HCT116 (cell line): ENCODE data around the gene IL1RAPL1. TPM values are rescaled to one million over a fixed set of nuclear protein-coding genes. Genes with fewer than 3 reads are reported as not detected.

ENCODE experiments used
- ATAC-seq: fragments of 200-7000 bp; cut with Tn5 transposase; 2 replicates; pipeline ENCODE4 v1.9.1; 2020; ENCODE audit warnings: mild to moderate bottlenecking, moderate library complexity
- BruUV-seq: library from RNA; stranded (reverse); fragments of 400-500 nt; replicated peaks from 2 replicates; lab custom pipeline; 2021; lab: Mats Ljungman, UMichigan
- CTCF ChIA-PET: fragments of 300-600 bp; sonication (Branson Sonifier 250); formaldehyde crosslinking; loops from one replicate; lab custom pipeline; 2021; ENCODE audit warnings: antibody characterized with exemption; lab: Charles Lee
- POLR2A ChIA-PET: fragments of 300-600, 350-600 bp; sonication (Branson Sonifier 250); formaldehyde crosslinking; loops from one replicate; lab custom pipeline; 2021; ENCODE audit warnings: antibody characterized with exemption; lab: Charles Lee
- RAD21 ChIA-PET, 2 experiments: fragments of 300-600 bp; sonication (Branson Sonifier 250); formaldehyde crosslinking; loops; one replicate each; lab custom pipeline; 2023; ENCODE audit warnings: low total read pairs in 2 of 2; ENCODE audit not compliant: uncharacterized antibody in 2 of 2, unreplicated experiment in 2 of 2, low non-redundant PET in 1 of 2; lab: Charles Lee
- DNase-seq: peaks from one replicate; pipeline ENCODE4 v3.0.0-alpha.2; 2010; ENCODE audit warnings: low read depth, low spot score
- H2AFZ ChIP-seq: fragments of 200-600 bp; shearing (Covaris generic), sonication (generic); 2 replicates; pipeline ENCODE4 v1.6.1; 2017; ENCODE audit warnings: low read depth, mixed run types, mixed read lengths, antibody characterized with exemption, low read length; ENCODE audit not compliant: poor library complexity, severe bottlenecking
- H3K27ac ChIP-seq: 2 replicates; pipeline ENCODE4 v1.5.1; 2012; ENCODE audit warnings: low read depth, low read length
- H3K27me3 ChIP-seq: fragments of 200-600 bp; sonication (generic); 2 replicates; pipeline ENCODE4 v1.6.1; 2016; ENCODE audit warnings: mixed run types, low read length, mixed read lengths; ENCODE audit not compliant: insufficient read depth
- H3K36me3 ChIP-seq, 2 experiments: fragments of 200-500 bp in 1 of 2; fragments of 200-600 bp in 1 of 2; sonication (Bioruptor generic) in 1 of 2; sonication (generic) in 1 of 2; 2 replicates each; pipeline versions ENCODE4 v1.5.1 to v1.6.1; 2014 to 2016; ENCODE audit warnings: low read length in 2 of 2, inconsistent platforms in 1 of 2, mixed read lengths in 1 of 2, mixed run types in 1 of 2; ENCODE audit not compliant: insufficient read depth in 2 of 2, control insufficient read depth in 1 of 2
- H3K4me1 ChIP-seq, 2 experiments: fragments of 200-600 bp in 1 of 2; sonication (generic) in 1 of 2; 2 replicates each; pipeline versions ENCODE4 v1.5.1 to v1.6.1; 2012 to 2017; ENCODE audit warnings: low read length in 2 of 2, inconsistent platforms in 1 of 2, mild to moderate bottlenecking in 1 of 2, mixed read lengths in 1 of 2, mixed run types in 1 of 2, moderate library complexity in 1 of 2; ENCODE audit not compliant: insufficient read depth in 2 of 2, control insufficient read depth in 1 of 2
- H3K4me2 ChIP-seq: fragments of 200-600 bp; sonication (generic); 2 replicates; pipeline ENCODE4 v1.6.1; 2017; ENCODE audit warnings: mixed run types, low read length, mixed read lengths
- H3K4me3 ChIP-seq, 2 experiments: fragments of 200-600 bp in 1 of 2; sonication (generic) in 1 of 2; replicated peaks in 1 of 2; 2 replicates each; pipeline ENCODE4 v1.5.1; 2011 to 2016; ENCODE audit warnings: low read length in 2 of 2, control low read depth in 1 of 2, low read depth in 1 of 2, mild to moderate bottlenecking in 1 of 2, mixed read lengths in 1 of 2, mixed run types in 1 of 2
- H3K79me2 ChIP-seq: fragments of 200-600 bp; sonication (generic); 2 replicates; pipeline ENCODE4 v1.6.1; 2017; ENCODE audit warnings: mild to moderate bottlenecking, mixed run types, low read length, moderate library complexity, mixed read lengths; ENCODE audit not compliant: insufficient read depth
- H3K9ac ChIP-seq: fragments of 200-600 bp; sonication (generic); 2 replicates; pipeline ENCODE4 v1.6.1; 2016; ENCODE audit warnings: low read length, mixed read lengths
- H3K9me2 ChIP-seq: fragments of 200-600 bp; sonication (generic), shearing (Covaris generic); 2 replicates; pipeline ENCODE4 v1.6.1; 2017; ENCODE audit warnings: mixed run types, mild to moderate bottlenecking, moderate library complexity; ENCODE audit not compliant: insufficient read depth
- H3K9me3 ChIP-seq, 2 experiments: fragments of 200-500 bp in 1 of 2; fragments of 200-600 bp in 1 of 2; sonication (Bioruptor generic) in 1 of 2; sonication (generic) in 1 of 2; 2 replicates each; pipeline ENCODE4 v1.6.1; 2014 to 2017; ENCODE audit warnings: low read length in 2 of 2, mixed read lengths in 2 of 2, inconsistent platforms in 1 of 2, low read depth in 1 of 2, mild to moderate bottlenecking in 1 of 2, mixed run types in 1 of 2, moderate library complexity in 1 of 2; ENCODE audit not compliant: control insufficient read depth in 1 of 2, insufficient read depth in 1 of 2
- H4K20me1 ChIP-seq: fragments of 200-600 bp; sonication (generic), shearing (Covaris generic); 2 replicates; pipeline ENCODE4 v1.6.1; 2017; ENCODE audit warnings: mixed run types, mild to moderate bottlenecking, moderate library complexity; ENCODE audit not compliant: insufficient read depth
- CBX3 ChIP-seq: IDR thresholded peaks from 2 replicates; pipeline ENCODE4 v1.6.1; 2012; ENCODE audit warnings: low read depth
- CEBPB ChIP-seq: IDR thresholded peaks from 2 replicates; pipeline ENCODE4 v1.6.1; 2012; ENCODE audit warnings: low read depth
- EGR1 ChIP-seq: IDR thresholded peaks from 2 replicates; pipeline ENCODE4 v1.6.1; 2012; ENCODE audit warnings: low read depth
- ELF1 ChIP-seq: IDR thresholded peaks from 2 replicates; pipeline ENCODE4 v1.6.1; 2012; ENCODE audit warnings: low read depth, borderline replicate concordance
- JUND ChIP-seq: IDR thresholded peaks from 2 replicates; pipeline ENCODE4 v1.6.1; 2012
- POLR2A ChIP-seq: IDR thresholded peaks from 2 replicates; pipeline ENCODE4 v1.7.0; 2011; ENCODE audit warnings: borderline replicate concordance; ENCODE audit not compliant: insufficient read depth, insufficient read length; ENCODE audit errors: extremely low read depth
- POLR2AphosphoS5 ChIP-seq: IDR thresholded peaks from 2 replicates; pipeline ENCODE4 v1.6.1; 2011; ENCODE audit warnings: mild to moderate bottlenecking, low read depth, low read length, moderate library complexity
- REST ChIP-seq: IDR thresholded peaks from 2 replicates; pipeline ENCODE4 v1.6.1; 2012; ENCODE audit warnings: low read depth
- SIN3A ChIP-seq: IDR thresholded peaks from 2 replicates; pipeline ENCODE4 v1.6.1; 2012; ENCODE audit warnings: low read depth
- SP1 ChIP-seq: IDR thresholded peaks from 2 replicates; pipeline ENCODE4 v1.6.1; 2012; ENCODE audit warnings: low read depth
- SRF ChIP-seq: IDR thresholded peaks from 2 replicates; pipeline ENCODE4 v1.6.1; 2012; ENCODE audit warnings: low read depth
- YY1 ChIP-seq: IDR thresholded peaks from 2 replicates; pipeline ENCODE4 v1.6.1; 2011; ENCODE audit warnings: low read length, low read depth, moderate library complexity, mild to moderate bottlenecking; ENCODE audit not compliant: insufficient replicate concordance; ENCODE audit errors: extremely low read depth
- ZBTB33 ChIP-seq: IDR thresholded peaks from 2 replicates; pipeline ENCODE4 v1.6.1; 2011; ENCODE audit warnings: mild to moderate bottlenecking, low read length, moderate library complexity; ENCODE audit not compliant: insufficient replicate concordance; ENCODE audit errors: extremely low read depth
- ZFX ChIP-seq: fragments of 450-650 bp; IDR thresholded peaks from 2 replicates; pipeline ENCODE4 v1.6.1; 2017
- ZNF274 ChIP-seq: fragments of 200-500 bp; sonication (Bioruptor generic); IDR thresholded peaks from 2 replicates; pipeline ENCODE4 v1.6.1; 2014; ENCODE audit warnings: mild to moderate bottlenecking, low read depth, low read length, inconsistent platforms
- intact Hi-C: fragments of 100-400 bp; cut with micrococcal nuclease; formaldehyde crosslinking; loops from 2 replicates; pipeline ENCODE4 v1.10.0; 2022
- total RNA-seq: library from RNA; stranded (reverse); gene quantifications from one replicate; pipeline ENCODE4 v1.2.1, GENCODE V29; 2021; ENCODE audit not compliant: unreplicated experiment

The IL1RAPL1 gene
- total RNA-seq, 1 experiment from 2014 or later = 2.8 TPM

GRCh38 chrX:28850955-28851354 lies 263.7 kb downstream of the IL1RAPL1 start:
- no peaks in the 10 kb centered on the region for H3K36me3 ChIP-seq
- peaks cover 0 to 12% of the 10 kb centered on the region in 2 experiments; a peak in 3 of 4 replicates for H3K4me1 ChIP-seq
- H3K9me3 ChIP-seq = no peaks in the 10 kb centered on the region
- H3K9ac ChIP-seq = no peak overlapping the region
- no peaks in the 10 kb centered on the region for H3K79me2 ChIP-seq
- H3K4me3 ChIP-seq = no peak overlapping the region
- intact Hi-C loops = no loop called here
- POLR2A ChIA-PET = no interaction called here
- H3K9me2 ChIP-seq = no peaks in the 10 kb centered on the region
- no peaks in the 10 kb centered on the region for H3K27me3 ChIP-seq
- H2AFZ ChIP-seq = no peak overlapping the region
- ATAC-seq (no peak), DNase-seq (no peak)
- CTCF ChIA-PET = no interaction called here
- no peaks in the 10 kb centered on the region for H4K20me1 ChIP-seq
- no TSS peak for BruUV-seq
- no peak overlapping the region for H3K27ac ChIP-seq
- H3K4me2 ChIP-seq = no peak overlapping the region
- RAD21 ChIA-PET = no interaction called here
- no peak for TF ChIP-seq REST
- TF ChIP-seq POLR2AphosphoS5 = no peak
- no peak for TF ChIP-seq SRF
- no peak for TF ChIP-seq ZBTB33
- no peak for TF ChIP-seq ELF1
- no peak for TF ChIP-seq CBX3
- no peak for TF ChIP-seq SIN3A
- TF ChIP-seq ZFX = no peak
- TF ChIP-seq CEBPB = no peak
- no peak for TF ChIP-seq ZNF274
- TF ChIP-seq JUND = no peak
- TF ChIP-seq YY1 = no peak
- no peak for TF ChIP-seq EGR1
- no peak for TF ChIP-seq SP1
- no peak for TF ChIP-seq POLR2A
